ENCODE results near the gene M1AP.
"Not testable (repeated sequence)": the region's sequence is repeated elsewhere in the genome, so short reads cannot be mapped to it uniquely, and the experiment has no call there.

Gene M1AP

DNA sequence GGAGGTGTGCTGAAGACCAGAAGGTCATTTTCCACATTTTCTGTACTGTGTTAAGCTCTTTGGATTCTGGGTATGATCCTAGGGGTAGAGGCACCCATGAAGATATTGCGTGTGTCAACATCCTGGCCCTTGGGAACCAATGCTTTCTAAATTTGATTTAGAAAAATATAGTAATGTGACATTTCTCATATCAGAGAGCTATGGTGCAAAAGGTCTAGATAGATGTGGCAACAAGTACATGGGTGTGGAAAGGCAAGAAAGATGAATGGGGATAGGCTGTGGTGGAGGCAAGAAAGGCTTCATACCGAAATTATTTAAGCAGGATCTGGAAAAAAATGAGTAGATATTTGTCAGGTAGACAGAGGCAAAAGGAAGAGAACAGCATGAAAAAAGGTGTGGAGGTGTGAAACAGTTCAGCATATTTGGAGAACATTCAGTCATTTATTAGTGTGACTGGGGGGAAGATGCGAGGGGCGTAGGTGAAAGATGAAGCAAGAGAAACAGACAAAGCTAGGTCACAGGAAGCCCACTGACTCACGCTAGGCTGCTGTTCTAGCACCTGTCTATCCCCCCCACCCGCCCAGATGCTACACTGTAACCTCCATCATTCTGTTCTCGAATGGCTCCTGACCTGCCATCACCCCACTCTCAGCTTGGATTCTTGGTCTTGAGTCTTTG, 81.9 kb downstream of the M1AP start:
- no peak for DNase-seq (ENCODE audit: low spot score)

DNA sequence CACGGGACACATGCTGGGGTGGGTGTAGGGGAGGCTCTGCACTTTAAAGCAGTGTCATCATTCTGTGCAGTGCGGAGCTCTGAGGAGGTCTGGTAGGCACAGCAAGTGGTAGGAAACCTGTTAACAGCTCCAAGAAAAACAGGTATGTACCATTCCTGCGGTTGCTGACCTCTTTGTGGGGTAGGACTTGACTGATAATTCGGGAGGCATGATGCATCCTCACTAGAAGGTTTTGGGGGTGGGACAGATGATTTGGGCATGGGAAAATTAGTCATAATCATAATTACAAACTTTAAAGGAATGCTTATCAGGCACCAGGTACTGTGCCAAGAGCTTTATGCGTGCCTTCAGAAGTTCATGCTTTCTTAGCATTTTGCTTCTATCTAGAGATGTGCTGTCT, 83.9 kb downstream of the M1AP start:
- DNase-seq (ENCODE audit: low spot score): no peak

DNA sequence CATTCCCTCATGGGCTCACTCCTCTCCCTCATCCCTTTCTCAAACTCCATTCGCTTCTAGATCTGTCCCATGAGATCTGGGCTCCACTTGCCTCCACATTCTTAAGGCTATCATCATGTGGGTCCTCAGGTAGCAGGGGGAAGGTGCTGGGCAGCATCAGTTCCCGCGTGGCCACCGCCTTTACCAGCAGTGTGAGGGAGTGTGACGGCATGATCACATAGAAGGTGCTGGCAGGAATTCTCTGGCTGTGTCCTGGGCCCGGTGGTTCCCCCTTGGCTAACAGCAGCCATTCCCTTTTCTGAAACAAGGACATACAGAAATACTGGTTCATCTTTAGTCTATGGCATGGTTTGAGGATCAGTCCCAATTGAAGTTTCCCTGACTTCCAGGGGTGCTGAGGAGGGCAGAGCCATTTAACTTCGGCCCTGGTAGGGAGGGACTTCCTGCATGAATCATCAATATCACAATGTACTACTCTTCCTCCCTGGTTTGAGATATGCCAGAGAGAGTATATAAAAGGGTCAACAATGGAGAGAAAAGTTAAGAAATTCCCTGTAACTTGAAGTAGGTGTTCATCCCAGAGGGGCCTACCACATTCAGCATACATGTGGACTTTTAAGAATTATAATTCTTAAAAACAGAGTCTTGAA, 85.9 kb downstream of the M1AP start:
- DNase-seq (ENCODE audit: low spot score): no peak

DNA sequence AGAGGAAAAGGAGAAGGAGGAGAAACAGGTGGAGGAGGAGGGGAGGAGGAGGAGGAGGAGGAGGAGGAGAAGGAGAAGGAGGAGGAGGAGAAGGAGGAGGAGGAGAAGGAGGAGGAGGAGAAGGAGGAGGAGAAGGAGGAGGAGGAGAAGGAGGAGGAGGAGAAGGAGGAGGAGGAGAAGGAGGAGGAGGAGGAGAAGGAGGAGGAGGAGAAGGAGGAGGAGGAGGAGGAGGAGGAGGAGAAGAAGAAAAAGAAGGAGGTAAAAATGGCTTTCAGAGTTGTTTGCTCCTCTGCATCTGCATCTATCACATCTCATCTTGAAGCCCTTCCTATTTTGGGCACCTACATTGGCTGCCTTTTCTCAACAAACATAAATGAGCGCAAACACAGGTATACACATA, 87.1 kb downstream of the M1AP start:
- not testable (repeated sequence) for DNase-seq (ENCODE audit: low spot score)

DNA sequence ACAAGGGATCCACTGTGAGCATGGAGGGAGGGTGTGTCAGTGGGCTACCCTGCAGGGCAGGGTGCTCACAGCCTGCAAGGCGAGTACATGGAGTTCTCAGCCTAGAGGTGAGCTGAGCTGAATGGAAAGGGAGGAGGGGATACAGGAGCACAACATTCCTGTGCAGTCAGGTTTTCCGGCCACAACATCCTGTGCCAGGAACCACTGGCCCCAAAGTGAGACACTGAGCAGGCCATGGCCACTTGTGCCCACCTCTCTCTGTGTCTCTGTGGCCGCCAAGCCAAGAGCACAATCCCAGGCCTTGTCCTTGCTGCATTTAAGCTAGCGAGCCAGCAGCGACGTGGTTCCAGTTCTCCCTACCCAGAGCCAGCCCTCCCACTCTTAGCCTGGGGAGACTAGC, 87.5 kb downstream of the M1AP start:
- DNase-seq (ENCODE audit: low spot score): no peak

DNA sequence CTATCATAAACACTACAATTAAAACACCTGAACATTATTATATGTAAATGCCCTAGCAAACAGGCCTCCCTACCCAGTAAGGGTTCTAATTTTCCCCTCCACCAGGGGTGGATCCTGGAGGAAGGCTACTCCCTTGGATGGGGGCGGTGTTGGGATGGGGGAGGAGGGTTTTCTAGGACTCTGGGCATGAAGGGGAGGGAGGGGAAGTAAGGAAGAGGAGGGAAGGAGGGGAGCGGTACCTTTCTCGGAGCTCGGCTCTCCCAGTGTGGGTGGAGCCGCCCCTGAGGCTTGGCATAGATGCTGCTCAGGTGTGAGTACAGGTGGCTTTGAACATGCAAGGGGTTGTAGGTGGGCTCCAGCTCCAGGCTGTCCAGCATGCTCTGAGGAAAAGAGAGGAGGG, 88.2 kb downstream of the M1AP start:
- DNase-seq (ENCODE audit: low spot score): no peak

DNA sequence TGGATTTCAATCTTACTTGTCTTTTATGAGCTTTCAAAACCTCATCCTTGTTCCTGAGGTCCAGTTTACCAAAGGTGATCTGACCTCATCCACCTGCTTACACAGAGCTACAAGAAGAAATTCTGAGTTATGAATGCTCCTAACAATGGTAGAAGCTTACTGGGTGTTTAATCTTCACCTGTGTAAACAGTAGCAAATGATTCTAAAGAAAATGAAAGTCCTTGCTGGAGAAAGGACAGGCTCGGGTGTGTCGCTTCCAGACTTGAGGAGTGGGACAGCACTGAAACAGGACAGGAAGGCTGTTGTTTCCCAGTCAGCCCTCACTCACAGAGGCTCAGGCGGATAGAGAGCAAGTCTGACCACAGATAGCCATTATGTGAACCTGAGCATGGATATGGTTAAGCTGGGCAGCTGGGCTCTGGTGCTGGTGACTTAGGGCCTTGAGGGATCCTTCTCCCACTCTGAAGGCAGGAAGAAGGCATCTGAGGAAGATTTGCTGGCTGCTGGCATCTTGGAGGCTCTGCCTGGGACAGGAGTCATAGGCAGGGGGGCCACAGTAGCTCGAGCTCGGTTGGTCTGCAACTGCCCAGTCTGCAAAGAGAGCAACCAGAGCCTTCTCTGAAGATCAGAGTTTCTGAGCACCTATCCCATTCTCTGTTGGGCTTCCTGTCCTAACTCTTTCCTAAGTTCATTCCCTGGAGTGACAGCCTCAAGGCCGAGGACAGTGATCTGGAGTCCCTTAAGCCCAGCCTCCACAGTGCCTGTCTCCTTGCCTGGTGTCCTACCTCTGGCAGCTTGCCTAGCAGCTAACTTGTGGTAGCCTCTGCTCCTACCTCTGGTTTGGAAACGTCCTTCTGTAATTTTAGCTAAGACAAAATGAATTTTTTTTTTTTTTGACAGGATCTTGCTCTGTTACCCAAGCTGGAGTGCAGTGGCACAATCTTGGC, 89.6 kb downstream of the M1AP start:
- no peak for DNase-seq (ENCODE audit: low spot score)

DNA sequence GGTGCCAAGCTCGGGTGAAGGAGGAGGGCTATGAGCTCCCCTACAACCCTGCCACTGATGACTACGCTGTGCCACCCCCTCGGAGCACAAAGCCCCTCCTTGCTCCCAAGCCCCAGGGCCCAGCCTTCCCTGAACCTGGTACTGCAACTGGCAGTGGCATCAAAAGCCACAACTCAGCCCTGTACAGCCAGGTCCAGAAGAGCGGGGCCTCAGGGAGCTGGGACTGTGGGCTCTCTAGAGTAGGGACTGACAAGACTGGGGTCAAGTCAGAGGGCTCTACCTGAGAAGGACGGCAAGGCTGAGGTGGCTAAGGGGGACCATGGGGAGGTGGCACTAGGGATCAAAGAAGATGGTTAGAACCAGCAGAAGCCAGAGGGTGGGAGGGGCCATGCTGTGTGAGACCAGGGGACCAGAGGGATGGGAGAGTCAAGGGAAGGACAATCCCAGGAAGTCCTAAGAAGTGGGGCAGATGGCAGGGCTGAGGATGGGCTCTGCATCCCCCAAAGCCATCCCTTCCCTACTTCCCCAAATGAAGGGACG, 91.2 kb downstream of the M1AP start:
- no peak for DNase-seq (ENCODE audit: low spot score)

DNA sequence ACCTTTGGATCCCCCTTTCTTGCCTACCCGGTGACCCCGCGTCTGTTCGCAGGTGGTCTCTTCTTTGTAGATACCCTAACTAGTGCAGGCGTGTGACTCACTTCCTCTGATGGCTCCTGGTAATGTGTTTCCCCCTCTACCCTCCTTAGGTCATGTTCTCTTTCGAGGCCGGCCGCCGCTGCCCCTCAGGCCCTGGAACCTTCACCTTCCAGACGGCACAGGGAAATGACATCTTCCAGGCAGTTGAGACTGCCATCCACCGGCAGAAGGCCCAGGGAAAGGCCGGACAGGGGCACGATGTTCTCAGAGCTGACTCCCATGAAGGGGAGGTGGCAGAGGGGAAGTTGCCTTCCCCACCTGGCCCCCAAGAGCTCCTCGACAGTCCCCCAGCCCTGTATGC, 92.0 kb downstream of the M1AP start:
- DNase-seq (ENCODE audit: low spot score): no peak

DNA sequence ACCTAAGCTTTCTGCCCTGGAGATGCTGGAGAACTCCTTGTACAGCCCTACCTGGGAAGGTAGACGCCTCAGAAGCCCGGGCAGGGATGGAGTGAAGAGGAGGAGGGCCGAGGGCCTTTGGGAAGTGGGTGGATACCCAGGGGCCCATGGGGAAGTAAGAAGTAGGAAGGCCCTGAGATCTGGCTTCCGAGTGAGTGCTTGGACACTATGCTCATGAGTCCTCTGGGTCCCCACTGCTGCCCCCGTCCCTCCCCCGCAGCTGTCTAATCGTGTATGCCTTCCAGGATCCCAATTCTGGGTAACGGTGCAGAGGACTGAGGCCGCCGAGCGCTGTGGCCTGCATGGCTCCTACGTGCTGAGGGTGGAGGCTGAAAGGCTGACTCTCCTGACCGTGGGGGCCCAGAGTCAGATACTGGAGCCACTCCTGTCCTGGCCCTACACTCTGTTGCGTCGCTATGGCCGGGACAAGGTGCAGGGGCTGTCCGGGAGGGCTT, 92.5 kb downstream of the M1AP start:
- no peak for DNase-seq (ENCODE audit: low spot score)

DNA sequence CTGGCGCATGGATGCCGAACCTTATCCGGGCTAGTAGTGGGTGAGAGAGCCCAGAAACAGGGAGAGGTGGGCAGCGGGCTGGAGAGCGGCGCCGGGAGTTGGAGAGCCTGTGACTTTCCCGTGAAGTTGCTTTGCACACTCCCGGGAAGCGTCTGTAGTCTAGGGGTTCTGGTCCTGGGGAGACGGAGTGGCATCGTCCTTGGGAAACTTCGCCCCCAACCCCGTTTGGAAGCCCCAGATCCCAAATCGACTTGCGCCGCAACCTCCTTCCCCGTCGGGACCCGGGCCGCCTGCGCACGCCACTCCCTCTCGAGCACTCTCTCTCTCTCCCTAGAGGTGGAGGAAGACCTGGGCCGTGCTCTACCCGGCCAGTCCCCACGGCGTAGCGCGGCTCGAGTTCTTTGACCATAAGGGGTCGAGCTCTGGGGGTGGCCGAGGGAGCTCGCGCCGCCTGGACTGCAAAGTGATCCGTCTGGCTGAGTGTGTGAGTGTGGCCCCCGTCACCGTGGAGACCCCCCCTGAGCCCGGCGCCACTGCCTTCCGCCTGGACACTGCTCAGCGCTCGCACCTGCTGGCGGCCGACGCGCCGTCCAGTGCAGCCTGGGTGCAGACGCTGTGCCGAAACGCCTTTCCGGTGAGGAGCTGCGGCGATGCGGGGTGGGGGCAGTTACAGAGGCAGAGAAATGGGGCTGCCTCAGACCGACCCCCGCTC, 93.2 kb downstream of the M1AP start:
- no peak for DNase-seq (ENCODE audit: low spot score)

DNA sequence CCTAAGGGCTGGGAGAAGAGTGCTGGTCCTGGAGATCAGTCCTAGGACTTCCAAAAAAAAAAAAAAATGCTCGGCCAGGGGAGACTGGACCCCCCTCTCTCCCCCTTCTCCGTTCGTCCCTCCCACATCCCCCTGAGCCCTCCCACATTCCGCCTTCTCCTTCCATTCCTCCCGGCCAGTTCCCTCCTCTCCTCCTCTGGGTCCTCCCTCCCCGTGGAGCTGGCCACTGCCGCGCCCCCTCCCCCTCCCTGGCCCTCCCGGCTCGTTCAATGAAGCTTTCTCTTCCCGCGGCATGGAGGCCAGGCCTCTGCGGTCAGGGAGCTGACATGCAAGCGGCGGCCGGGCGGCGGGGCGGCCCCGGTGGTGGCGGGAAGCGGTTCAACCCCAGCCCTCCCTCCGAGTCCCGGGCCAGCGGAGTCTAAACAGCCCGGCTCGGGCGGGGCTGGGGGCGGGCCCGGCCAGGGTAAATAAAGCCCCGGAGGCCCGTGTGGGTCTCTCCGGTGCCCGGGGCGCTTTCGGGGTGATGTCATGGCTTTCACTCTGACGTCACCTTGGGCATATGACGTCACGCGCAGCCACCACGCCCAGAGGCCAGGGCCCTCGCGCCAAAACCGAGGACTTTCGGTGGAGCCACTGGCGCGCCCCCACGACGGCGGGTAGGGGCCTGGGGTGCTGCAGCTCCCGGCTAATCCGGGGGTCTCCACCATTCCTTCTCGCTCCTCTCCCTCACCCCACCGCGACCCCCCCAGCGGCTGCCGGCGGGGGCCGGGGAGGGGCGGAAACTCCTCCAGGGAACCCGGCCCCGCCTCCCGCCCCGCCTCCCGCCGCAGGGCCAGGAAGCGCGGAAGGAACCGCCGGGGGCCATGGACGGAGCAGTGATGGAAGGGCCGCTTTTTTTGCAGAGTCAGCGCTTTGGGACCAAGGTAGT, 94.0 kb downstream of the M1AP start, which contains the start of the genes DOK1 and LOXL3:
Gene DOK1 (plus strand): TSS at position 829 of the 928 bp plus-strand sequence. CDS start 35 bp downstream, at position 864.
Gene LOXL3 (minus strand): TSS at position 51 of the 928 bp plus-strand sequence. CDS start 1,308 bp downstream, outside the sequence.
- DNase-seq (ENCODE audit: low spot score): peak; percentile 90

DNA sequence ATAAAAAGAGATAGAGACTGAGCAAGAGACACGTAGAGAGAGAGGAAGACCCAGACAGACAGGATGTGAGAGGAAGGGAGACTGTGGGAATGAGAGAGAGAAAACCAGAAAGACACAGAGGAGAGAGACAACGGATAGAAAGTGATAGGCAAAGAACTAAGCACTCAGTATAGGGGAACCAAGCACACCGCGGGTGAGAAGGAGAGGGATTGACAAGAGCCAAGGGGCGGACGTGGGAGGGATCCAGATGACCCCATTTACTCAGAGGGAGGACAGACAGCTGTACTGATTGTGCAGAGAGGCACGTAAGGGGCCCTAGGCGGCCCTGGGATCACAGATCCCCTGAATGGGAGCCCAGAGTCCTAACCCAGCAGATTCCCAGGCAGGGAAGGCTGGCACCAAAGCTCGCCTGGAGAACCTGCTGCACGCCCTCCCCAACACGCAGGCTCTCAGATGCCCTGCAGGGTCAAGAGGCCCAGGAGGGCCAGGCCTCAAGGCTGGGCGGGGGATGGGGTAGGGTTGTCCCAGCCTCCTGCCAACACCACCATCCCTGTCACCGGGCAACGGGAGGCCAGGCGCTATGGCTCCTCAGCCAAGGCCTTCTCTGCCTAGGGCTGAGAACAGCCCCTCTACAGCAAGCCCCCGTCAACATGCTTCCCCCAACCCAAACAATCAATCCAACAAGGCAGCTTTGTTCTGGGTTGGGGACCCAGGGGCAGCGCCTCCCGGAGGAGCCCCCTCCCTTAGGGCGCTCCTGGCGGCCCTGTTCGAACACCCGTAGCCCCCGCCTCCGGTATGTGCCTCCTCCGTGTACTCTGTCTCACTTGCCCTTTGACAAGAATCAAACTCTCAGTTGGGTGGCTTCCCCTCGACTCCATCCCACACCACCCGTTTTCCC, 95.0 kb downstream of the M1AP start:
- DNase-seq (ENCODE audit: low spot score): no peak

DNA sequence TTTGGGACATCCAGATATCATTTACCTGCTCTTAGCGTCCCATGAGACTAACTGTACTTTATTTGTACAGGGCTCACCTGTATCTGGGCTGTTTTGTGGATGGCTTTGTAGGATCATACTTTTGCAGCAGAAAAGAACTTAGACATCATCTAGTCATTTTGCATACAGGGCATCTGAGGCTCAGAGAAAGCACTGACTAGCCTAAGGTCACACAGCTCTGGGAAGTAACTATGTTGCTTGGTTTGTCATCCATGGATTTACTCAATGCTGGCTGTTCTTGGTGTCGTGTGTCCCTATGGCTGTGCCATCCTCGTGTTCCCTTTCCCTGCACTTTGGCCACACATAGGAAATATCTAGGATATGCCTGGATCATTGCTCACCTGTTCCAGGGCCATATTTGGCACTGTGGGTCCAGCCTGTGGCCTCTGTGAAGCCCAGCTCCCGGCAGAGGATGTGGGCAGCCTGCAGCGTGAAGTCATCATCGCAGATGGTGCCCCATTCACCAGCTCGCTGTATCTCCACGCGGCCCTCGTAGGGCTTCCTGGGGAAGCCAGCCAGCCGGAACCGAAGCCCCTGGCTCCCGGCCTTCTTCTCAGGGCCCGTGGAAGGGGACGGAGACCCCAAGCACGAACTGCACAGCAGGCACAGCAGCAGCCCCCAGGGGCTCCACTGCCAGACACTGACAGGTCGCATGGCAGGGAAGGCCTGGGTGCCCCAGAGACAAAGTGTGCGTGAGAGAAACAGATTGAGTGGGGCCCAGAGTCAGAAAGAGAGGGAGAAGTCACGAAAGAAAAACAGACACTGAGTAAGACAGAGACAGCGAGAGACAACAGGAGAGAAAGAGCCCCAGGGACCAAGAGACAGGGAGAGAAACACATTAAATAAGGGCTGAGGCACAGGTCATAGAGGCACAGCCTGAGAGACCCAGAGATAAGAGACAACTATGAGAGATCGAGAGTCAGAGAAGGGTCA, 95.9 kb downstream of the M1AP start:
- DNase-seq (ENCODE audit: low spot score): no peak

DNA sequence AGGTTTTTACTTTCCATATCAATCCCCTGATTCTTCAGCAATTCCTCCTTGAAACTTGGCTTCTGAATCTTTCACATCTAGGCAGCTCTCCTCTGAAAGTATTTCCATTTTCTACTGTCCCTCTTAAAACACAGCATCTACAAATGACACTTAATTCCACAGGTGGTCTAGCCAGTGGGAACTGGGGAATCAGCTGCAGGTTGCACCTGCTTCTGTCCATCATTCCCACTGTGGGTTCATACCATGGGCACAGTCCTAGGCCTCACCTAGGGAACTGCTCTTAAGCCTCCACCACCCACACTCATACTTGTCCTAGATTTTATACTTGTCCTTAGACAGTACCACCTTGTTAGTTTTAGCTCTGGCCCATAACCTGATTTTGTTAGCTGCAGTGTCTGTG, 96.6 kb downstream of the M1AP start:
- no peak for DNase-seq (ENCODE audit: low spot score)

DNA sequence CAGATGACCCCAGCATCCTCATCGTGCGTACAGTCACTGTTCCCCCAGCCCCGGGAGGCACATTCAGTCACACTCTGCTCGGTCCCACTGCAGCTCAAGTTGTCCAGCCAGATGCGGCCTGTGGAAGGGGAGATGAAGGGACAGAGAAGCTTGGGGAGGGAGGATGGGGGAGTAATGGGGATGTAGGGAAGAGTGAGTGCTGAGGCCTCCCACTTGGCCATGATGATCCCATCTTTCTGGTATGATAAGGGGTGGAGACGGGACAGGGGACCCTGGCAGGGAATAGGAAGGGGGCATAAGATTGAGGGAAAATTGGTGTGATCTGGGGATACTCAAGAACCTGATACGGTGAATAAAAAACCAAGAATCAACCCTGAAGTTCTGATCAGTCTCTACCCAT, 97.9 kb downstream of the M1AP start:
- DNase-seq (ENCODE audit: low spot score): no peak

DNA sequence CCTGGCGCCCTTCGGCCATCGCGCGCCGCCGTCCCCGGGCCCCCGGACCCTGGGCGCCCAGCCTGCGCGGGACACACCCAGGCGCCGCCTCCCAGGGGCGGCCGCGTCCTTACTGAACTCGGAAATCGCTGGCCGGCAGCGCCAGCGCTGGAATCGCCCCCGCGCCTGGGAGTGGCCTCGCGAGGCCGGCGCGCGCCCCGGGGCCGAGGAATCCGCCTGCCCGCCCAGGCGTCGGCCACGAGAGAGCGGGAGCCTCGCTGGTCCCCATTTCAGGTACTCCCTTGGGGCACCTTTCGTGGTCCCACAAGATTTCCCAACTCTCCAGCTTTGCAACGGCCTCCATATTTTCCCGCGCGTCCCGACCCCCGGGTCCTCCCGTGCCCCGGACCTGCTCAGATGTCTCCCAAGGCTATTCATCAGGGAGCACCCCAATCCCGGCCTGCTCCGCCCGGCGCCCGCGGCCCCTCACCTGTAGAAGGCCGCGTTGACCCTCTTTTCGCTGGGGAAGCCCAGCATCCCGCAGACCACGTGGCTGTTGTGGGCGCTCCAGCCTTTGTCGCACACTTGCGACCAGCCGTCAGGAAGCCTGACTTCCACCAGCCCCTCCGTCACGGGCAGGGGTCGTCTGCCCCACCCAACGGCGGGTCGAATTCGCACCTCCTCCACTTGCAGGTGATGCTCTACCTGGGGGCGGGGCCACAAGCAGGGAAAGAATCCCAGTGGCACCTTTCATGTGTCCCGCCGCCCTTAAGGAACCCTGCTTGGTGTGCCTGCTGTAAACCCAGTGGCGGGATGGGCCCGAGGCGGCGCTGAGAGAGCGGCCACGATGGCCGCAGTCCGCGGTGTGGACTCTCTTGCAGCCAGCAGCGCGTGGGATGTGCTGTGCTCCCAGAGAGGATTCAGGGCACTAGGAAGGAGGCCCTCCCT, 99.0 kb downstream of the M1AP start:
- DNase-seq (ENCODE audit: low spot score): peak; percentile 80

Measured in left forelimb (tissue), 1 donor.